ENCODE measurements around the gene CAMKK1.
A peak's percentile ranks its signal among the peaks of the same experiment; 100 is the strongest.

The CAMKK1 gene

DNA sequence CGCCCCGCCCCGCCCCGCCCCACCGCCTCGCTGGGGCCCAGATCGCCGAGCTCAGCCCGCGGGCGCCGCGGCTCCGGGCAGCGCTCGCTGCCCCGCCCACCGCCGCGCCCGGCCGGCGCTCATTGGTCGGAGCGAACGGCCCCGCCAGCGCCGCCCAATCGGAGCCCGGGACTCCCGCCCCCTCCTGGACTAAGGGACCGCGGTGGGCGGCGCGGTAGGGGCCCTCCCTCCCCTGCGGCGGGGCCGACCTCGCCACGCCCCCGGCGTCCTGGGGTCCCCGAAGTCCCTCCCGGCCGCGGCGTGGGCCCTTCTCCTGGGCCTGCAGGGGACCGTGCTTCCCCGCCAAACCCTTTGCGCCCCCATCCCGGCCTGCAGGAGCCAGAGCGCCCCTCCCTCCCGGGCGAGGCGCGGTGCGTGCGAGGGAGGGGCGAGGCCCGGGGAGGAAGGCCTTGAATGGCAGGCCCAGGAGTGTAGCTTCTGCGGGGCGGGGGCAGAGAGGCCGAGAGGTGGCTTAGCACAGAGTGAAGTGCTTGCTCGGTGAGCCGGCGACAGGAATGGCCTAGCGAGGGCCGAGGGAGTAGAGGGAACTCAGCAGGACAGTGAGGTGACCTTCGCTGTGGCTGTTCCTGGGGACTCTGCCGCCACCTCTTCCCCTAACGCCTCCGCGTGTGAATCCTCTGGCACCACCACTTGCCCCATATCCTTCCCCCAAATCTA, at the start of gene CAMKK1:
CAMKK1 (minus strand) TSS at position 51 of the 717 bp plus-strand sequence. CDS start 7,366 bp downstream, outside the sequence.
- peak; percentile 87 for DNase-seq

DNA sequence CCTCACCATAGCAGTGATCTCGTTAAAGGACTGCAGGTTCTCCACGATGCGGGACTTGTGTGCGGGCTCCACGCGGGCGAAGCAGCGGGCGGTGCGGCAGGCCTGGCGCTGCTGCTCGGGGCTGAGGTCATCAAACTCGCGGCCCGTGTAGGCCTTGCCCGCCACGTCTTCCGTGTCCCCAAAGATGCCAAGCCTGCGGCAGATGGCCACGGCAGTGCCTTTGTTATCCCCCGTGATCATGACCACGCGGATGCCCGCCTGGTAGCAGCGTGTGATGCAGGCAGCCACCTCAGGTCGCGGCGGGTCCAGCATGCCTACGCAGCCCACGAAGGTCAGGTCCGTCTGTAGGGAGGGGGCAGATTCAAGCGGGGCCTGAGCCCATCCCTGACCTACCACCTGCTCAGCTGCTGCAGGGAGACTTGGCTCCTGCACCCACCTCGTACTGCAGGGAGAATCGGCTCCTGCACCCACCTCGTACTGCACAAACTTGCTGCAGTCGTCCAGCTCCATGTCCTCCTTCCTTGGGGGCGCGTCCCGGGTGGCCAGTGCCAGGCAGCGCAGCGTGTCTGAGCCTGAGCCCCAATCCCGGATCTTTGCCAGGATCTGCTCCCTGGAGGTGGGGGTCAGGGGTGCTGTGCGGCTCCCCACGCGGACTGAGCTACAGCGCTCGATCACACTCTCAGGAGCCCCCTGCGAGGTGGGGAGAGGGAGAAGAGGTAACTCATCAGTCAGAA, 48.3 kb upstream of the CAMKK1 start:
- DNase-seq, result no peak

DNA sequence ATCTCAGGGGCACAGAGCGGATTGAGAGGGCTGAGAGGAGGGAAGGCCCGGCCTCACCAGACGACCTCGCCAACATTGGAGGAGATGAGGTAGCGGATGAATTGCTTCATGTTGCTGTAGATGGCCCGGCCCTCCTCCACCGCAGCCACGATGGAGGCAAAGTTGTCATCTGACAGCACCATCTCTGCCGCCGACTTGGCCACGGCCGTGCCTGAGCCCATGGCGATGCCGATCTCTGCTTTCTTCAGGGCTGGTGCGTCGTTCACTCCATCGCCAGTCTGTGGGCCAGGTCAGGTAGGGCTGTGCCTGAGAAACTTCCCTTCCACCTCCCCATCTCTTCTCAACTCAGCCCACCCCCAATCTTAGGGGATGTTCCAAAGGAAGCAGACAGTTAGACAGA, 44.5 kb upstream of the CAMKK1 start:
- no peak for DNase-seq

GRCh38 chr17:3935825-3936355, 43.0 kb upstream of the CAMKK1 start:
- no peak for DNase-seq

DNA sequence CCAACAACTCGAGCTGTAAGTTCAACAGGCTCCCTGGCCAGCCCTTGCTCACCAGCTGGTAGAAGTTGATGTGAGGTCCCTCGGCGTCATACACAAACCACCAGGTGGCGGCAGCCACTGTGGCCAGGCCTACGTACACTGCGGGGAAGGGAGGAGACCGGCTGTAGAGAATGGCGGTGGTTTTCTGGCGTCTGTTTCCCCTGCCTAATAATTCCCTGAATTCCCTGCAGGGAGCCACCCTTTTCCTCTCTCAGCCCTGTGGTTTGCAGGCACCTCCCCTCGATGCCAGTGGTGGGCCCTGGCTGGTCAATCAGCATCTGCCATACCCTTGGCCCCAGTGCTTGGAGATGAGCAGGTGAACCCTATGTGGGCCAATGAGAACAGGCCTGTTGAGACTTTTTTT, 42.3 kb upstream of the CAMKK1 start:
- DNase-seq, result no peak

- DNase-seq, result no peak
Observed at GRCh38 chr17:3929764-3930163, 36.9 kb upstream of the CAMKK1 start.

DNA sequence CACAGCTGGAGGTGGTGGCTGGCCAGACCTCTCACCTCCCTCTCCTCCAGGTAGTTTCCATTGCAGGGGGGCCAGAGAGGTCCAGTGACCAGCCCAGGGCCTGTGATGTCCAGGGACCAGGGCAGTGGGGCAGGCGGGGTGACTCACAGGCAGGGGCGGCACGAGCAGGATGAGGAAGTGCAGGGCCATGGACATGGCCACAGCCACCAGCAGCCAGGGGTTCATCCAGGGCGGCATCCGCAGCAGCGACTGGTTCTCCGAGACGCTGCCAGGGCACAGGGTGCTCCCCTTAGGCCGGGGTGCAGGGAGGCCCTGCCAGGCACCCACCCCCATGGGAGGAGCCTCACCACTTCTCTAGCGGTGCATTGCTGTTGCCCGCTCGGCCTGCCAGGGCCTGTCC, 36.3 kb upstream of the CAMKK1 start:
- no peak for DNase-seq

DNA sequence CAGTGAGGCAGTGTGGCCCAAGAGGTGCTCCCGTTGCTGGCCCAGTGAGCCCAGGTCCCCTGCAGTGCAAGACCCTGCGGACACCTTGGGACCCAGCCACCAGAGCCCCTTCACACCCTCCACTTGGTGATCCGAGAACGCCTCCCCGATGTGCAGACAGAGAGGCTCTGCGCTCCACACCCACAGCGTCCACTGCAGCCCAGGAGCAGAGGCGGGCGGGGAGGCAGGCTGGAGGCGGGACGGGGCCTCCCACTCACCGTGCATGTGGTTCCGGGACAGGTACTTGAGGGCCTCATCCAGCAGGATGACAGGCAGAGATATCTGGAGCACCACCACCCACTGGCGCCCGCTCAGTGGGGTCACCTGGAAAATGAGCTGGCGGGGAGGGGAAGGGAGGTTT, 35.6 kb upstream of the CAMKK1 start:
- DNase-seq, result no peak

DNA sequence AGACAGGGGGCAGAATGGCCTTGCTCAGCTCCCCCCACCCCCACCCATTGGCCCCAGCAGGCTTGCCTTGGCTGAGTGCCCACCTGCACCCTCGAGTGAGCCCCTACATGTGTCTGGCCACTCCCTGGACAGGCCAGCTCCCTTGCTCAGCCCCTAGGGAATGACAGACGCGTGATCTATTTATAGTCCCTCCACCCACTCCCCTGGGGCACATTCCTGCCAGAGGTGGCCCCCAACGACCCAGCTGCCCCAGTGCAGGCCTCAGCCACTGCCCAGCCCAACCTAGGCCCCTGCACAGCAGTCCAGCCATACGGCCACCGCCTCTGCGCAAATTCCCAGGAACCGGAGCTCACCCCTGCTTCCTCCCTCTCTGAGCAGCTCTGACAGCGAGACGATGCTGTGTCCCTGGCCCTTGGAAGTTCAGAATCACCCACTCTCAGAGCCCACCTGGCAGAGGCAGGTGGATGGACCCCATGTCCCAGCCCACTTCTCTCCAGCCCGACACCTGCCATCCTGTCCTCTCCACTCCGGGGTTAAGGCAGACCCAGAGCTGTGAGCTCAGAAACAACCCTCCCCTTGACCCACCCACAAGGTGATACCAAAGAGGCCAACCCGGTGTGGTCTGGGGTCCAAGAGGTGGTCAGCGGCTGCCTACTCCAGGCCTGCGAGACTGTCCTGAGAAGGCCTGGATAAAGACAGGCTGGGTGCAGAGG, 34.9 kb upstream of the CAMKK1 start:
- no peak for DNase-seq

DNA sequence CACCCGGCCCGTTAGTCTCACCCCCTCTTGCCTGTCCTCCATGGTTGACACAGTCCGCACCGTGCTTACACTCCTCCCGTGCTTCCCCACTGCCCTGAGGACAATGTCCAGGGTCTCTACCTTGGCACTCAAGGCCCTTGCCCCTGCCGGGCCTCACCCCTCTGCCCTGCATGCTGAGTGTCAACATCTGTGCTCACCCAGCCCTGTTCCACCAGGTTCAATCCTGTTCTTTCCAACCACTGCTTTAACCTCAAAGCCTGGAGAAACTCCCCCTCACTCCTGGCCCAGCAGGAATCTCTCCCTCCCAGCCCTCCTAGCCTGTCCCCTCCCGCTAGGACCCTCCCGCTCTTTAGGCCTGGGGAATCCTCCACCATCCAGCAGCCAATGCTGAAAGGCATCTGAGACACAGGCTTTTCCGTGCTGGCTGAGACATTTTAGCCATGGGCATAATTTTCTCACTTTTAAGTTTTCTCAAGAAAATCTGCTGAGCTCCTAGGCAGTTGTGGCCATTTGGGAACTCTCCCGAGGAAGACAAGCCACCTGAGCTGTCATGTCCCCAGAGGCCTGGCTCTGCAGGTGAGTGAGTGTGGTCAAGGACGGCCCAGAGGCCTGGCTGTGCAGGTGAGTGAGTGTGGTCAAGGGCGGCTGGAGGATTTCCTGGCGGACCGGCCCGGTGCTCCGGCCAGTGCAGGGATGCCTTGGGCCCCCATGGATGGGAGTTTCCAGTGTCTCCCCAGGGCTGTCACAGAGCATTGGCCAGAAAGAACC, 34.2 kb upstream of the CAMKK1 start:
- no peak for DNase-seq

- no peak for DNase-seq
Observed at GRCh38 chr17:3925684-3926485, 33.0 kb upstream of the CAMKK1 start.

GRCh38 chr17:3924512-3925350, 31.9 kb upstream of the CAMKK1 start:
- DNase-seq, result no peak

DNA sequence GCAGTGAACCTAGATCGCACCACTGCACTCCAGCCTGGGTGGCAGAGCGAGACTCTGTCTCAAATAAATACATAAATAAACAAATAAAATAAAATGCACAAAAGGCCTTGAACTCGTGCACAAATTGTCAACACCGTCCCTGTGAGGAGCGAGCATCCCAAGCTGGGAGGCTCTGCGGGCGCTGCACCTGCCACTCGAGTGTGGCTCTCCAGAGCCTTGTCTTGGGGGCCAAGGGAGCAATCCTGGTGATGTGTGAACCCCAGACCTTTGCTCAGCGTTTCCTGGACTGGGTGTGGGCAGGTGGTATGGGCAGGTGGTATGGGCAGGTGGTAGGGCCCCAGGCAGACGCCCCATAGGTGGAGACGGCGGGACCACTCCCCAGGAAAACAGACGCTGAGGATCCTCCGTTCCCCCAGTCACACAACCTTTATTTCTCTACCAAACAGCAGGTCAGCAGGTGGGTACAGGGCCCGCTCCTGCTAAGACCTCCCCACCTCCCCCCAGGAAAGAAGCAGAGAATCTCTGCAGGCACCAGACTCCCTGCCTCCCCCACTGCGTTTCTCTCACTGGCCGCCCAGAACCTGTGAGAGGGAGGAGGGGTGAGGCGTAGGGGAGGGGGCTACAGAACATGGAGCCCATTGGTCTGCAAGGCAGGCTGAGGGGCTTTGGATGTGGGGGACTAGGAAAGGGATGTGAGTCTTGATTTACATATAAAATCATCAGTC, 30.8 kb upstream of the CAMKK1 start:
- DNase-seq, result no peak

- DNase-seq, result no peak
Observed at GRCh38 chr17:3922765-3923164, 29.9 kb upstream of the CAMKK1 start.

DNA sequence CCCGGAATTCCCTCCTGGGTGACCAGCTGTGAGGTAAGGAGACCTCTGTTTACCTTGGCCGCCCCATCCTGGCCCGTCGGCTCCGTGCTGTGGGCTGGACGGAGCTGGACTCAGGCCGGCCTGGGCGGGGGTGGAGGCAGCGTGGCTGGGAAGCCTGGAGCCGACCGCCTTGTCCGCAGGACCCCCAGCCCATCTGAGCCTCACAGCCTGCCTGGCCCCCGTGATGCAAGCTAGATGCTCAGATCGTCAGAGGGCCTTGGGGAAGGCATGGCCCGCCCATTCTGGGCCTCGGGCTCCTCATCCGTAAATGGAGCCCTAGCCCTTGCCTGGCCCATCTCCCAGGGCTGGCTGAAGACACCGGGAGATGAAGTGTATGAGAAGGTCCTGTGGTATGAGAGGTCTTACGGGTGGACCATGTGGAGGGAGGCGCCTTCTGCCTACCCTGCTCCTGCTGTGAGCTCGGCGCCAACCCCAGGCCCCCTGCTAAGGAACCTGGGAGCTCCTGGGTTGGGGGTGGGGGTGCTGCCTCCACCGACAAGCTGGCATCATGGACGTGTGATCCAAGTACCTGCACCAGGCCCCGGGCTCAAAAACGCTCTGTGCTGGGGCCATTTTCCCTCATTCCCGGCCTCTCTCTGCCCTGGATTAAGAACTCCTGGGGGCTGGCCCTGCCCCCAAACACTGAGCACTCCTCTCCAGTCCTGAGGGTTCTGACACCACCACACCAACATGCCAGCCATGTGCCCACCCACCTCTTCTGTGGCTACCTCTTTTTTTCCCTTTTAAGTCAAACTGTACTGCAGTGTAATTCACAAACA, 28.9 kb upstream of the CAMKK1 start:
- DNase-seq, result no peak

GRCh38 chr17:3921006-3921405, 28.2 kb upstream of the CAMKK1 start:
- DNase-seq, result no peak

DNA sequence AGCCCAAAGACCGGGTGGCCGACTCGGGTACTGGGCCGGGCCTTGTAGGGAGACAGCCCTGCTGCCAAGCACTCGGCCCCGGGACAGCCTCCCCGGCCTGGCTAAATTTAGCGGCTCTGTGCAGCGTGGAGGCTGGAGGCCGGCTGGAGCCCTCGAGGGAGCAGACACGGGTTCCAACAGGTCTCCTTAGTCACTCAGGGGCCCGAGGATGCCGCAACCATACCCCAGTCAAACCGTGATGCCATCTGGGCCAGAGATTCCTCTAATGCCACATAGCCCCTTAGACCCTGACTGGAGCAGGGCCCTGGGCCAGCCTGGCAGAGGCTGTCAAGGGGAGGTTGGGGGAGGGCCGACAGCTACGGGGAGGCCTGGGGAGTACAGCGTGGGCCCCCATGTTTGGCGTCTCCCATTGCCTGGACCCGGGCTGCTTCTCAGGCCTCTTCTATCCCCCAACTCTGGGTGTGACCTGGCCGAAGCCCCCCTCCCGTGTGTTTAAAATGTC, 26.3 kb upstream of the CAMKK1 start:
- DNase-seq, result no peak

DNA sequence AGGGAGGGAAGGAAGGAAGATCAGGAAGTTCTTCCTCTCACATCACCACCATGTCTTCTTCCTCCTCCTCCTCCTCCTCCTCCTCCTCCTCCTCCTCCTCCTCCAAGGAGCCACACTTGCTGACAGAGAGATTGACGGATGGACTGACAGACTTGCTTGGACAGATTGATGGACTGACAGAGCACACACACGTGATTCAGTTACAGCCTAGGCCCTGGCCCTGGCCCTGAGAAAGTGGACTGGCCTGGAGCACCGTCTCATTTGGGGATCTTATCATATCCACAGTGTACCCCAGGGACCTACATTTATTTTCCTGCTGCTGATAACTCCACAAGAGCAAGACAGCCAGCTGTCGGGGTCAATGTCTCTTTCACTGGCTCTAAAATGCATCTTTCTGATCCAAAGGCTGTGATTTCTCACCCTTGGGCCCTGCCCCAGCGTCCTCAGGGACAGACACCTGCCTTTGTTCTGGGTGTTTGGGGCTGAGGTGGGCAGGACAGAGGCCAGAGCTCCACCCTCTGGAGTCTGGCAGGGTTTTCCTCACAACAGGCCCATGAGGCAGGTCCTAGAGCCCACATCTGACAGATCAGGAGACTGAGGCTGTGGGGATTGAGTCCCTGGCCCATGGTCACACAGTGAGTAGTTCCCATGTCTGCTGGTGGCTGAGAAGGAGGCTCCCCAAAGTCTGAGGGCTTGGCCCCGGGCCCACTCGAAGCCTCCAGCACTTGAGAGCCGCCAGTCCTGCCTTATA, 25.7 kb upstream of the CAMKK1 start:
- no peak for DNase-seq

All from stimulated activated CD4-positive, alpha-beta T cell treated with anti-CD3 and anti-CD28 coated beads, Interleukin-1b, Interleukin-23, amount 100 ng/mL, for 48 hours (primary cell).